Measurements from ENCODE around the gene FRY. TPM values are rescaled to one million over a fixed set of nuclear protein-coding genes. Genes with fewer than 3 reads are reported as not detected.
A peak's percentile ranks its signal among the peaks of the same experiment; 100 is the strongest.

Gene FRY
- total and polyA plus RNA-seq, 2 of the 13 experiments (the other 11 are each of a cell fraction or from before 2014, with no cell fraction given): 8.2 to 13.1 TPM

DNA sequence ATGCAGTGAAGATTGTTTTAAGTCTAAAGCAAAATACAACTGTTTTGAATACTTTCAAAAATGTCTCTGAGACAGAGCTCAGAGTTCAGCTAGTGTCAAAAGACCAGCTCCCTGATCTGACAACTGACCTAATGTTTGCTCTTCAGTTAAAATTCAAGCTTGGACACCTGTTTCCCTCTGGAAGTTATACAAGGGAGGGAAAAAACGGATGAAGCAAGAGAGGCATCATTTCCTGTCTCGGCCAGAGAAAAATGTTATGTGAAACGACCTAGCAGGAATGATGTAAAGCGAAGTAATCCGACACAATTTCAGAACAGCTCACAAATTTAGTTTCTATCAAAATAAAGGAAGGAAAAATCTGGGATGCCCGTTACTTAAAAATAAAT lies 224.1 kb downstream of the FRY start (continued):
- TF ChIP-seq, protein P1, sequence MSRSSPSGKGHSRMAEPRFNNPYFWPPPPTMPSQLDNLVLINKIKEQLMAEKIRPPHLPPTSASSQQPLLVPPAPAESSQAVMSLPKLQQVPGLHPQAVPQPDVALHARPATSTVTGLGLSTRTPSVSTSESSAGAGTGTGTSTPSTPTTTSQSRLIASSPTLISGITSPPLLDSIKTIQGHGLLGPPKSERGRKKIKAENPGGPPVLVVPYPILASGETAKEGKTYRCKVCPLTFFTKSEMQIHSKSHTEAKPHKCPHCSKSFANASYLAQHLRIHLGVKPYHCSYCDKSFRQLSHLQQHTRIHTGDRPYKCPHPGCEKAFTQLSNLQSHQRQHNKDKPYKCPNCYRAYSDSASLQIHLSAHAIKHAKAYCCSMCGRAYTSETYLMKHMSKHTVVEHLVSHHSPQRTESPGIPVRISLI (CRISPR knock-in tag; IDR thresholded peaks at IDR 0.05; ENCODE audit: borderline replicate concordance): 0 out of 2 replicates have a peak, but pooled peaks have one; percentile 11
- TF ChIP-seq FOXJ3 (CRISPR knock-in tag; IDR thresholded peaks at IDR 0.05; ENCODE audit: borderline replicate concordance) (peak; percentile 86; the same call in 1 of the 2 replicates), SIX1 (CRISPR knock-in tag; IDR thresholded peaks at IDR 0.05; ENCODE audit: borderline replicate concordance) (peak; percentile 85; the same call in 1 of the 2 replicates), ZNF501 (CRISPR knock-in tag; IDR thresholded peaks at IDR 0.05) (no peak), RXRB (CRISPR knock-in tag; IDR thresholded peaks at IDR 0.05; ENCODE audit: borderline replicate concordance) (peak; percentile 72), POGZ (CRISPR knock-in tag; IDR thresholded peaks at IDR 0.05) (peak; percentile 81), HDAC2 (CRISPR knock-in tag; IDR thresholded peaks at IDR 0.05) (peak; percentile 70), HOXA5 (CRISPR knock-in tag; IDR thresholded peaks at IDR 0.05) (peak; percentile 61; the same call in 1 of the 2 replicates), RFX5 (IDR thresholded peaks at IDR 0.05; ENCODE audit: low read depth, low read length) (no peak), WIZ (CRISPR knock-in tag; IDR thresholded peaks at IDR 0.05) (no peak), ZNF557 (CRISPR knock-in tag; IDR thresholded peaks at IDR 0.05) (0 out of 2 replicates have a peak, but pooled peaks have one; percentile 56), NFIC (IDR thresholded peaks at IDR 0.05; ENCODE audit: low read length) (peak; percentile 48; the same call in 1 of the 2 replicates), ZNF232 (CRISPR knock-in tag; IDR thresholded peaks at IDR 0.05; ENCODE audit: borderline replicate concordance) (no peak), ZNF670 (CRISPR knock-in tag; IDR thresholded peaks at IDR 0.05; ENCODE audit: borderline replicate concordance) (0 out of 2 replicates have a peak, but pooled peaks have one; percentile 19)
- TF ChIP-seq, protein P2, sequence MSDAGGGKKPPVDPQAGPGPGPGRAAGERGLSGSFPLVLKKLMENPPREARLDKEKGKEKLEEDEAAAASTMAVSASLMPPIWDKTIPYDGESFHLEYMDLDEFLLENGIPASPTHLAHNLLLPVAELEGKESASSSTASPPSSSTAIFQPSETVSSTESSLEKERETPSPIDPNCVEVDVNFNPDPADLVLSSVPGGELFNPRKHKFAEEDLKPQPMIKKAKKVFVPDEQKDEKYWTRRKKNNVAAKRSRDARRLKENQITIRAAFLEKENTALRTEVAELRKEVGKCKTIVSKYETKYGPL (CRISPR knock-in tag; IDR thresholded peaks at IDR 0.05): peak; percentile 94
- TF ChIP-seq, protein P3, sequence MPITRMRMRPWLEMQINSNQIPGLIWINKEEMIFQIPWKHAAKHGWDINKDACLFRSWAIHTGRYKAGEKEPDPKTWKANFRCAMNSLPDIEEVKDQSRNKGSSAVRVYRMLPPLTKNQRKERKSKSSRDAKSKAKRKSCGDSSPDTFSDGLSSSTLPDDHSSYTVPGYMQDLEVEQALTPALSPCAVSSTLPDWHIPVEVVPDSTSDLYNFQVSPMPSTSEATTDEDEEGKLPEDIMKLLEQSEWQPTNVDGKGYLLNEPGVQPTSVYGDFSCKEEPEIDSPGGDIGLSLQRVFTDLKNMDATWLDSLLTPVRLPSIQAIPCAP (CRISPR knock-in tag; IDR thresholded peaks at IDR 0.05; ENCODE audit: low read depth): no peak
- TF ChIP-seq, protein P4, sequence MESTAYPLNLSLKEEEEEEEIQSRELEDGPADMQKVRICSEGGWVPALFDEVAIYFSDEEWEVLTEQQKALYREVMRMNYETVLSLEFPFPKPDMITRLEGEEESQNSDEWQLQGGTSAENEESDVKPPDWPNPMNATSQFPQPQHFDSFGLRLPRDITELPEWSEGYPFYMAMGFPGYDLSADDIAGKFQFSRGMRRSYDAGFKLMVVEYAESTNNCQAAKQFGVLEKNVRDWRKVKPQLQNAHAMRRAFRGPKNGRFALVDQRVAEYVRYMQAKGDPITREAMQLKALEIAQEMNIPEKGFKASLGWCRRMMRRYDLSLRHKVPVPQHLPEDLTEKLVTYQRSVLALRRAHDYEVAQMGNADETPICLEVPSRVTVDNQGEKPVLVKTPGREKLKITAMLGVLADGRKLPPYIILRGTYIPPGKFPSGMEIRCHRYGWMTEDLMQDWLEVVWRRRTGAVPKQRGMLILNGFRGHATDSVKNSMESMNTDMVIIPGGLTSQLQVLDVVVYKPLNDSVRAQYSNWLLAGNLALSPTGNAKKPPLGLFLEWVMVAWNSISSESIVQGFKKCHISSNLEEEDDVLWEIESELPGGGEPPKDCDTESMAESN (CRISPR knock-in tag; conservative IDR thresholded peaks at IDR 0.05): 0 out of 2 replicates have a peak, but pooled peaks have one; percentile 6
- TF ChIP-seq, protein P5, sequence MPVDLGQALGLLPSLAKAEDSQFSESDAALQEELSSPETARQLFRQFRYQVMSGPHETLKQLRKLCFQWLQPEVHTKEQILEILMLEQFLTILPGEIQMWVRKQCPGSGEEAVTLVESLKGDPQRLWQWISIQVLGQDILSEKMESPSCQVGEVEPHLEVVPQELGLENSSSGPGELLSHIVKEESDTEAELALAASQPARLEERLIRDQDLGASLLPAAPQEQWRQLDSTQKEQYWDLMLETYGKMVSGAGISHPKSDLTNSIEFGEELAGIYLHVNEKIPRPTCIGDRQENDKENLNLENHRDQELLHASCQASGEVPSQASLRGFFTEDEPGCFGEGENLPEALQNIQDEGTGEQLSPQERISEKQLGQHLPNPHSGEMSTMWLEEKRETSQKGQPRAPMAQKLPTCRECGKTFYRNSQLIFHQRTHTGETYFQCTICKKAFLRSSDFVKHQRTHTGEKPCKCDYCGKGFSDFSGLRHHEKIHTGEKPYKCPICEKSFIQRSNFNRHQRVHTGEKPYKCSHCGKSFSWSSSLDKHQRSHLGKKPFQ (CRISPR knock-in tag; IDR thresholded peaks at IDR 0.05; ENCODE audit: insufficient replicate concordance): peak; percentile 38
- TF ChIP-seq, protein P6, sequence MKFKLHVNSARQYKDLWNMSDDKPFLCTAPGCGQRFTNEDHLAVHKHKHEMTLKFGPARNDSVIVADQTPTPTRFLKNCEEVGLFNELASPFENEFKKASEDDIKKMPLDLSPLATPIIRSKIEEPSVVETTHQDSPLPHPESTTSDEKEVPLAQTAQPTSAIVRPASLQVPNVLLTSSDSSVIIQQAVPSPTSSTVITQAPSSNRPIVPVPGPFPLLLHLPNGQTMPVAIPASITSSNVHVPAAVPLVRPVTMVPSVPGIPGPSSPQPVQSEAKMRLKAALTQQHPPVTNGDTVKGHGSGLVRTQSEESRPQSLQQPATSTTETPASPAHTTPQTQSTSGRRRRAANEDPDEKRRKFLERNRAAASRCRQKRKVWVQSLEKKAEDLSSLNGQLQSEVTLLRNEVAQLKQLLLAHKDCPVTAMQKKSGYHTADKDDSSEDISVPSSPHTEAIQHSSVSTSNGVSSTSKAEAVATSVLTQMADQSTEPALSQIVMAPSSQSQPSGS (CRISPR knock-in tag; IDR thresholded peaks at IDR 0.05): peak; percentile 80; the same call in 1 of the 2 replicates
- TF ChIP-seq, protein P7, sequence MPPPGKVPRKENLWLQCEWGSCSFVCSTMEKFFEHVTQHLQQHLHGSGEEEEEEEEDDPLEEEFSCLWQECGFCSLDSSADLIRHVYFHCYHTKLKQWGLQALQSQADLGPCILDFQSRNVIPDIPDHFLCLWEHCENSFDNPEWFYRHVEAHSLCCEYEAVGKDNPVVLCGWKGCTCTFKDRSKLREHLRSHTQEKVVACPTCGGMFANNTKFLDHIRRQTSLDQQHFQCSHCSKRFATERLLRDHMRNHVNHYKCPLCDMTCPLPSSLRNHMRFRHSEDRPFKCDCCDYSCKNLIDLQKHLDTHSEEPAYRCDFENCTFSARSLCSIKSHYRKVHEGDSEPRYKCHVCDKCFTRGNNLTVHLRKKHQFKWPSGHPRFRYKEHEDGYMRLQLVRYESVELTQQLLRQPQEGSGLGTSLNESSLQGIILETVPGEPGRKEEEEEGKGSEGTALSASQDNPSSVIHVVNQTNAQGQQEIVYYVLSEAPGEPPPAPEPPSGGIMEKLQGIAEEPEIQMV (CRISPR knock-in tag; IDR thresholded peaks at IDR 0.05; ENCODE audit: low read depth): no peak

Measured in HepG2 (cell line).